Dermis microvascular lymphatic vessel endothelial cell (primary cell): Measurements from ENCODE around the gene S100A5. TPM values are rescaled to one million over a fixed set of nuclear protein-coding genes. Genes with fewer than 3 reads are reported as not detected.

Experiments
- DNase-seq, 2 donors: peaks; one replicate each; pipeline versions ENCODE4 v3.0.0 to v3.0.0-alpha.2; 2010; ENCODE audit warnings: low read depth in 2 of 2
- total RNA-seq: library from RNA; depleted of rRNA; stranded (reverse); fragments of >200 nt; gene quantifications from 2 replicates; pipeline ENCODE4 v1.2.1, GENCODE V29; 2014

The S100A5 gene
- total RNA-seq, 1 donor from 2014 or later: not detected

DNA sequence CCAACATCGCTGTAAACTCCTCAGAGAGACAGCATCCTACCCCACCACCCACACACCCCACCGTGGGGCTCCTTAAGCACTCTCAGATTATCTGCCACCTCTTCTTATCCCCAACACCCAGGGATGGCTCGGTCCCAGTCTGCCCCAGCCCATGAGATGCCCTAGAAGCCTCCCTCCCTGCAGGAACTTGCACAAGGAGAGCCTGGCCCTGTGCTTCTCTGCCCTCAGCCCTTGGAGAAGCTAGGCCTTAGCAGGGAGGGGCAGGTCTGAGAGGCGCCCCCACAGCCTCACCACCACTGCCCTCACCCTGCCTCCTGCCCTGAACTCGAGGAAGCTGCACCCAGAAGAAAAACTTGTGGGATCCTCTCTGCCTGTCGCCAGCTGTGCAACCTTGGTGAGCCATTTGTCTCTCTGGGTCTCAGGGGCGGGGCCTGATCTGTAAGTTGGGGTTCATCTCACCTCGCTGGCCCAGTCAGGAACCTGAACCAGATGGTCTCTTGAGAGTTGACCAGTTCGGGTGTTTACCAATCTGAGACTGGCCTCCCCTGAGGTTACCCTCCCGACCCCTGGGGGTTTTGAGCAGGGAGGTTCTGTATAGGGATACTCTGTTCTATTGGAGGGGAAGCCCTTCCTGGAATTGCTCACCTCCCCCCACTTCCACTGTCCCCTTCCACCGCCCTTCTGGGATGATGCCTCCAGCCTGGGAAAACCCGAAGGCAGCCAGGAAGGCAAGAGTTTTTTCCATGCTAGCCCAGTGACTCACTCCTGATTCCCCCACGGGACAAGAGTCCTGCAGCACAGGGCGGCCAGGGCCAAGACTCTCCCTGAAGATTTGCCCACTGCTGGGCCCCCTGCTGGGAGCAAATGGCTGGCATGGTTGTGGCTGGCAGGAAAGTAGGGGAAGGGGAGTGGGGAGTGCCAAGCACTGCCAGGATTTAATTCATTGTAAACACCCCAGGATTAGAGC lies 8.3 kb upstream of the S100A5 start, which contains the start of gene S100A3:
Gene S100A3 (minus strand): TSS at position 537 of the 967 bp plus-strand sequence. CDS start 773 bp downstream, outside the sequence.
- DNase-seq: peak in 1 of 2 donors; percentile 88

GRCh38 chr1:153547560-153548551 lies 7.1 kb upstream of the S100A5 start:
- DNase-seq: no peak

- no peak for DNase-seq
These were observed 6.2 kb upstream of the S100A5 start for GRCh38 chr1:153546796-153547559.

GRCh38 chr1:153546371-153546770 lies 5.6 kb upstream of the S100A5 start:
- DNase-seq: no peak

DNA sequence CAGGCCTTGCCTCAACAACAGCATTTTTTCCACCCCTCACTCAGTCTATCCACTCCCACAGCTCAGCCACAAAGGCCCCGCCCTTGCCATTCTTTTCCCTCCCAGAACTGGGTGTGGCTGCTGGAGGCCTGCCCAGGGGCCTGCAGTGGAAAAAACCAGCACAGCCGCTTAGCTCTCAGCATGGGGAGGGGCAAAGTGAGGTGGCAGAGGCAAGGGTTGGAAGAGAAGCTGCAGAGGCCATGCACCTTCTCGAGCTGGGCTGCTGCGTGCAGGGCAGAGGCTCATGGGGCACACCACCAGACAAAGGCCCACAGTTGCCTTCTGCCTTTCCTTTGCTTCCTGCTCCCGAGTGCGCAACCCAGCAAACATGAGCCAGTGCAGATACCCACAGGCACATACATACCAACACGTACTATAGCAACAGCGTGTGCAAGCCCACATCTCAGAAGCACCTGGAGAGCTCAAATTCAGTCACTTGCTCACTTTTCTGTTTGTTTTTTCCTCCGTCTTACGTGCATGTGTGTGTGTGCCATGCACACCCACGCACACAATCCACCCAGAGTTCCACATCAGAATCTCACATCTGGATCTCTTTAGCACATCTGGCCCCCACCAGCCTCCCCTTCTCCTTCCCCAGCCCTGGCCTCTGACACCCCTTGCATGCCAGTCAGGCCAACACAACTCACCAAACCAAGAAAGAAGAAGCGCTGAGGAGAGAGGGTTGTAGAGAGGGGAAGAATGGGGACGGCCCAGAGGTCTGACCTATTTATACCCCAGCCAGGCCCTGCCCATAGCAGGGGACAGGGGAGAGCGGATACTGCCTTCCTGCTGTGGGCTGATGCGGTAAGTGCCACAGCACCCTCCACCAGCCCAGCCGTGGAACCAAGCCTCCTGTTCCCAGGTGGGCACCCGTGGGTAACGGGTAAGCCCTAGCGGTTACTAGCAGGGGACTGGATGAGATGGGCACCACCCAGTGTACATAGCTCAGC lies 4.6 kb upstream of the S100A5 start, which contains the start of gene S100A4:
Gene S100A4 (minus strand): TSS at position 740 of the 989 bp plus-strand sequence. CDS start 1,012 bp downstream, outside the sequence.
- DNase-seq: peak; percentile 82 to 92

- DNase-seq: no peak
These were observed 3.8 kb upstream of the S100A5 start for GRCh38 chr1:153544453-153545066.

GRCh38 chr1:153543736-153544135 lies 3.0 kb upstream of the S100A5 start:
- no peak for DNase-seq

GRCh38 chr1:153542956-153543711 lies 2.4 kb upstream of the S100A5 start:
- no peak for DNase-seq

DNA sequence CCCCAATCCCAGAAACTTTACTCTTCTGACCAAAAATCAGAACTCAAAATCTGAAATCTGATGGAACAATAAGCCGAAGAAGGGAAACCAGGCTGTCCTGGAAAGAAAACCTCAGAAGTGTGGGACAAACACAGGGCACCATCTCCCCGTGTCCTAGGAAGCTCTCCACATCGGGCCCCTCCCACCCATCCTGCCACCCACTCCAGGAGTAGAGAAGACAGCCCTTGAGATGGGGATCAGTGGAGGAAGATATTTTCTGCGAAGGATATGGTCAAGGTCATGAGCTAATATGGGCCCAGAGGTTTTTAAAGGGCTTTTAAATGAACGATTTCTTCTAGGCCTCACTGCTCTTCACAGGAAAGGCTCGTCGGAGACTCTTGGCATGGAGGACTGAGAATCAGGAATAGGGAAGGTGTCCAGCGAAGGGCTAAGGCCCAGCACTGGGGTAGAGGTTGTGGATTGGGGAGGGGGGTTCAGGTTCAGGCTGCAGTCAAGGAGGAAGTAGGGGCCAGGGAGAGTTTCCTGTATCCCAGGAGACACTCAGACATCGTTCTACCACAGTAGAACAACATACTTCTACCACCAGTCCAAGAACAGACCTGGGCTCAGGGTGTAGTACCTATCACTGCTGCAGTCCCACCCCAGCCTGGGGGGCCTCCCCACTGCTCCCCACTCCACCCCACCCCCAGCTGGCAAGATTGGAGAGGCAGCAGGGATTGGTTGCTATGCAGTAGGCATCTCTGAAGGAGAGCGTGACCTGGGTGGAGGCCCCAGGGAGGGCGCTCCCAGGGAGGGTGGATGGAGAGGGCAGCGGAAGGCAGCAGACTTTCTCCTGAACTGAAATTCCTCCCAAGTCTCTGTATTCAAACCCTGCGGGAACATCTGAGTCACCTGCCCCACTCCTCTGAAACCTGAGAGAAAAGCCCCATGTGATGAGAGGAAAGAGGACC lies 1.2 kb upstream of the S100A5 start:
- no peak for DNase-seq

DNA sequence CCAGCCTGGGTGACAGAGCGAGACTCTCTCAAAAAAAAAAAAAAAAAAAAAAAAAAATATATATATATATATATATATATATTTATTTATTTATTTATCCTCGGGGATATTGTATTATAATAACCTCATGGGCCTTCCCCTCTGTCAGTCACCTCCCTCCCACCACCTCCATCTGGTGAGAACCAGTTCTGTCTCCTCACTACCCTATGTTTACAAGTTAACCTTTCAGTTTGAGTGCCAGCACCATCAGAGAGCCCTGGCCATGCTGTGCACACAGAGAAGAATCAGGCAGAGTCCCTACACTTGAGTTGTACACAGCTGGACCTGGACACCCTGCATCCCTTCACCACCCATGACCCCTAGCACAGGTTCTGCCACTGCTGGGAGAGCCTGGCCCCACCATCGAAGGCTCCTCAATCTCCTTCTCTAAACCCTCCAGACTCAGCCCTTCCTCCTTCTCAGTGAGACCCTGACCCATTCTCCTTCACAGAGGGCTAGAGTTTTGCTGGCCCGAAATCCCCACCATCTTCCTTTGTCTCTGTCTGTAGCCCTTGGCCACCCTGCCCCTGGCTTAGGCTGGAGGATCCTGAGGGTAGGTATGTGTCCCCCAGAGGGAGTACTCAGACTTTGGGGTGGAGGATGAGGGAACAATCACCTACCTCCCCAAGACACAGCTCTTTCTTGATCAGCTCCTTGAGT lies 1.2 kb downstream of the S100A5 start:
- no peak for DNase-seq

GRCh38 chr1:153538315-153538821 lies 2.4 kb downstream of the S100A5 start:
- DNase-seq: peak in 1 of 2 donors; percentile 16

DNA sequence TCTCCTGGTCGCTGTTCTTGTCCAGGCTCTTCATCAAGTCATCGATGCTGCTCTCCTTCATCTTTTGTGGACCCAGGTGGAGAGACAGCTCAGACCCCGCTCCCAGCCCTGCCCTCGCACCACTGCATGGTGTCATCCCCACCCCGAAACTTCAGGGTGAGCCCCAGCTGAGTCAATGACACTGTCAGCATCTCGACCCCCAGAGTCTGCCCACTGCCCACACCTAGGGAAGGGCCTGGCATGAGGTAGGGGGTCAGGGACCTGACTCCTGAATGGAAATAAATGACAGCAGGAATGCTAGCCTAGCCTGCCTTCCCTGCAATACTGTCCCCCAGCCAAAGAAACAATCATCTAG lies 3.4 kb downstream of the S100A5 start:
- DNase-seq: no peak

DNA sequence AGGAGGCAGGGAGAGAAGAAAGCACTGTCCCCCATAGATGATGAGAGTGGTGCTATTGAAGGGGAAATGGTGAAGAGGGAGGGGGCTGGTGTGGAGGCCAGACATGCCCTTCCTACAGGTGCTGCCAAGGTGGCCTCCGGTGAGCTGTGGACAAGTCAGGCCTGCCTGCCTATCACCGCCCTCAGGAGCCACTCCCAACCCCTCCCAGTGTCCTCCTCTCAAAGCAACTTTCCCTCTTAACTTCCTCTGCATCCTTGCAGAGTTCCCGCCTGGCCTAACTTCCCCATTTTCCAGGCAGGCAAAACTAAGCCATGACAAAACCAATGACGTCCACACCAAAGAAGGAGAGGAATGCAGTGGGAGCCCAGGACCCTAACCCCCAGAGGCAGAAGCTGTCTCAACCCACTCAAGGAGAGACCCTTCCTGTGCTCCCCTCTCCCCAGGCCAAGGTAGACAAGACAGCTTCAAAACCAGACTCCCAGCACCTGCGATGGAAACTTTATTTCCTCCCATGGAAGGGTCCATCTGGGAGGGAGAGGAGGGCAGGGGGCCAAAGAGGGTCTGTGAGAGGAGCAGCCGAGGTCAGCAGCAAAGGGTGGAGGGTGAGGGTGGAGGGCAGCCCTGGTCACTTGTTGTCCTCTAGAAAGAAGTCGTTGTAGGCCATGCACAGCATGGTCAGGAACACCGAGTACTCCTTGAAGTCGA lies 3.9 kb downstream of the S100A5 start:
- no peak for DNase-seq

GRCh38 chr1:153536012-153536670 lies 4.6 kb downstream of the S100A5 start:
- DNase-seq: peak; percentile 52 to 80
